Panc1 (cell line): ENCODE measurements around the gene SLC4A9. TPM values are rescaled to one million over a fixed set of nuclear protein-coding genes. Genes with fewer than 3 reads are reported as not detected.

Experiments
- ATAC-seq: fragments of 200-7000 bp; cut with Tn5 transposase; 2 replicates; pipeline ENCODE4 v1.9.1; 2020; ENCODE audit warnings: mild to moderate bottlenecking, moderate library complexity
- BruUV-seq: library from RNA; stranded (reverse); fragments of 400-500 nt; replicated peaks from 2 replicates; lab custom pipeline; 2021; lab: Mats Ljungman, UMichigan
- CTCF ChIA-PET: fragments of 300-600 bp; sonication (Branson Sonifier 250); formaldehyde crosslinking; loops from one replicate; lab custom pipeline; 2022; ENCODE audit warnings: antibody characterized with exemption; lab: Charles Lee
- POLR2A ChIA-PET: fragments of 300-600 bp; sonication (Branson Sonifier 250); formaldehyde crosslinking; loops from one replicate; lab custom pipeline; 2022; ENCODE audit warnings: antibody characterized with exemption; lab: Charles Lee
- DNase-seq: peaks from one replicate; pipeline ENCODE4 v3.0.0-alpha.2; 2010; ENCODE audit warnings: low read depth, low spot score
- H3K27ac ChIP-seq: 2 replicates; pipeline ENCODE4 v1.5.1; 2011; ENCODE audit warnings: mild to moderate bottlenecking, low read length, inconsistent platforms
- H3K27me3 ChIP-seq: fragments of 200-500 bp; sonication (Bioruptor generic); 2 replicates; pipeline ENCODE4 v1.6.0; 2014; ENCODE audit warnings: low read length, inconsistent platforms; ENCODE audit not compliant: control insufficient read depth, insufficient read depth
- H3K36me3 ChIP-seq: fragments of 200-500 bp; sonication (Bioruptor generic); 2 replicates; pipeline ENCODE4 v1.5.1; 2014; ENCODE audit warnings: inconsistent platforms, mild to moderate bottlenecking, low read length, moderate library complexity; ENCODE audit not compliant: control insufficient read depth, insufficient read depth
- H3K4me1 ChIP-seq: 2 replicates; pipeline ENCODE4 v1.5.1; 2011; ENCODE audit warnings: inconsistent platforms, mild to moderate bottlenecking, low read length, moderate library complexity; ENCODE audit not compliant: control insufficient read depth, insufficient read depth
- H3K4me3 ChIP-seq, 2 experiments: 2 replicates each; pipeline ENCODE4 v1.5.1; 2011 to 2012; ENCODE audit warnings: low read depth in 2 of 2, low read length in 2 of 2, mild to moderate bottlenecking in 2 of 2, inconsistent platforms in 1 of 2, moderate library complexity in 1 of 2
- H3K9me3 ChIP-seq: fragments of 200-500 bp; sonication (Bioruptor generic); 2 replicates; pipeline ENCODE4 v1.5.1; 2014; ENCODE audit warnings: low read depth, mild to moderate bottlenecking, inconsistent platforms, low read length, moderate library complexity; ENCODE audit not compliant: control insufficient read depth, insufficient read depth
- CTCF ChIP-seq: fragments of 450-650 bp; IDR thresholded peaks from 2 replicates; pipeline ENCODE4 v1.5.1; 2017; ENCODE audit warnings: mild to moderate bottlenecking
- POLR2AphosphoS5 ChIP-seq: IDR thresholded peaks from 2 replicates; pipeline ENCODE4 v1.6.1; 2012; ENCODE audit warnings: mild to moderate bottlenecking, low read depth, low read length, moderate library complexity
- REST ChIP-seq, 2 experiments: IDR thresholded peaks; 2 replicates each; pipeline ENCODE4 v1.6.1; 2011 to 2012; ENCODE audit warnings: low read depth in 2 of 2, control low read depth in 1 of 2, low read length in 1 of 2, mild to moderate bottlenecking in 1 of 2, moderate library complexity in 1 of 2; ENCODE audit not compliant: insufficient read depth in 1 of 2
- SIN3A ChIP-seq: IDR thresholded peaks from 2 replicates; pipeline ENCODE4 v1.6.1; 2012; ENCODE audit warnings: low read depth, mild to moderate bottlenecking, low read length, moderate library complexity, borderline replicate concordance; ENCODE audit not compliant: insufficient read depth
- TCF7L2 ChIP-seq: IDR thresholded peaks from 2 replicates; pipeline ENCODE4 v1.6.1; 2011; ENCODE audit warnings: mild to moderate bottlenecking, low read depth, low read length, inconsistent platforms
- in situ Hi-C: cut with HindIII; loops from 2 replicates; pipeline ENCODE4 v1.10.0; 2016; ENCODE audit warnings: low sequenced_read_pairs, low pct_unique_long_range_greater_than_20kb
- intact Hi-C: fragments of 100-400 bp; cut with micrococcal nuclease; formaldehyde crosslinking; loops from one replicate; pipeline ENCODE4 v1.10.0; 2022; ENCODE audit not compliant: unreplicated experiment
- total RNA-seq: library from RNA; stranded (reverse); gene quantifications from one replicate; pipeline ENCODE4 v1.2.1, GENCODE V29; 2021; ENCODE audit not compliant: unreplicated experiment

SLC4A9 gene
- total RNA-seq, 1 experiment from 2014 or later = not detected

GRCh38 chr5:140338908-140339307, 21.1 kb upstream of the SLC4A9 start:
- TF ChIP-seq POLR2AphosphoS5 = no peak
- no peak for TF ChIP-seq CTCF
- TF ChIP-seq REST (IDR thresholded peaks at IDR 0.05; ENCODE audit: insufficient read depth in 1 of 2, low read depth in 2 of 2, low read length in 1 of 2) = no peak
- TF ChIP-seq SIN3A = no peak
- no peak for TF ChIP-seq TCF7L2
- Histone ChIP-seq H3K27me3 (no peaks in the 10 kb centered on the region), H3K4me1 (no peaks in the 10 kb centered on the region), H3K9me3 (no peaks in the 10 kb centered on the region), H3K4me3 (no peak overlapping the region), H3K27ac (no peak overlapping the region), H3K36me3 (no peaks in the 10 kb centered on the region)
- CTCF ChIA-PET = no interaction called here
- no TSS peak for BruUV-seq
- DNase-seq (no peak), ATAC-seq (no peak)
- in situ Hi-C loops = no loop called here
- intact Hi-C loops = no loop called here
- POLR2A ChIA-PET = interaction anchor here (0.5 kb wide), 1 partner anchor 68 kb away, joined by 7 read pairs; no protein-coding TSS in a partner anchor

- Histone ChIP-seq H3K4me3 (no peak overlapping the region), H3K9me3 (no peaks in the 10 kb centered on the region), H3K27me3 (no peaks in the 10 kb centered on the region), H3K4me1 (no peaks in the 10 kb centered on the region), H3K36me3 (no peaks in the 10 kb centered on the region), H3K27ac (no peak overlapping the region)
- ChIA-PET POLR2A (no interaction called here), CTCF (no interaction called here)
- no peak for TF ChIP-seq CTCF
- TF ChIP-seq SIN3A = no peak
- TF ChIP-seq TCF7L2 = no peak
- BruUV-seq = no TSS peak
- DNase-seq = no peak
- in situ Hi-C loops = no loop called here
- intact Hi-C loops = no loop called here
- ATAC-seq = no peak
Observed at GRCh38 chr5:140339636-140340035, 20.4 kb upstream of the SLC4A9 start.
